Measurements from ENCODE around the gene OR9I1. TPM values are rescaled to one million over a fixed set of nuclear protein-coding genes. Genes with fewer than 3 reads are reported as not detected.

OR9I1 gene
- total and polyA plus RNA-seq, 2 of the 13 experiments (the other 11 are each of a cell fraction or from before 2014, with no cell fraction given), result not detected

DNA sequence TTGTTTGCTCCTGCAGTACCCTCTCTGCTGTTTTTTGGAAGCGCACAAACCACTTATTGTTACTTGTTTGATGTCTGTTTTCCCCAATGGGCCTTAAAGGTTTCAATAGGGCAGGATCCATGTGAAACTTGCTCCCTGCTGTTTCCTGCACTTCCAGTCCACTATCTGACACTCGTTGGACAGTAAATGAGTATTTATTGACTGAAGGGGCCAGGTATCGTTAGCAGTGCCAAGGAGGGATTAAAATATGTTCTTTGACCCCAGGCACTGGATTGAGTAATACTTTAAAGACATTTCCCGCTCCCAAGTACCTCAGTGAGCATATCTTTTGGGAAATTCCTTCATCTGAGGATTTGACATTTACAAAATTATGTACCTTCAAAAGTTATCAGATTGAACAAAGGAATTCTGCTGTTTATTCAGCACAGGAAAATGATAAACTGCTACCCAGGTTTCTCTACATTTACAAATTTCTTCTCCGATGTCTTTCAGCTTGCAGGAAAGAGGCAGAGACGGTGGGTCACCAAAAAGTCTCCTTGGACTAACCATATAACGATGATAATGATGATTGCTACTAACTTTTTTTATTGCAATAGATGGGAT is 40.3 kb upstream of the OR9I1 start (continued):
- TF ChIP-seq NFYB (CRISPR knock-in tag; IDR thresholded peaks at IDR 0.05) (no peak), ZNF510 (CRISPR knock-in tag; IDR thresholded peaks at IDR 0.05; ENCODE audit: low read depth) (no peak), HNF4A (CRISPR knock-in tag; IDR thresholded peaks at IDR 0.05) (peak; percentile 99), MXI1 (IDR thresholded peaks at IDR 0.05; ENCODE audit: borderline replicate concordance, low read depth, low read length) (no peak), HOXA9 (CRISPR knock-in tag; IDR thresholded peaks at IDR 0.05; ENCODE audit: borderline replicate concordance) (0 out of 2 replicates have a peak, but pooled peaks have one; percentile 23), ZNF766 (CRISPR knock-in tag; IDR thresholded peaks at IDR 0.05; ENCODE audit: borderline replicate concordance) (no peak), NKX3-1 (CRISPR knock-in tag; IDR thresholded peaks at IDR 0.05) (no peak), ZFP41 (CRISPR knock-in tag; IDR thresholded peaks at IDR 0.05; ENCODE audit: borderline replicate concordance) (no peak), EZH2 (conservative IDR thresholded peaks at IDR 0.05; ENCODE audit: low read depth, low read length) (no peak), RFXANK (CRISPR knock-in tag; IDR thresholded peaks at IDR 0.05) (no peak), TAF15 (IDR thresholded peaks at IDR 0.05; ENCODE audit: low read depth, low read length, poor library complexity, severe bottlenecking) (no peak), KMT2B (CRISPR knock-in tag; IDR thresholded peaks at IDR 0.05) (no peak), TRIM24 (CRISPR knock-in tag; IDR thresholded peaks at IDR 0.05) (0 out of 2 replicates have a peak, but pooled peaks have one; percentile 50), NCOA2 (CRISPR knock-in tag; IDR thresholded peaks at IDR 0.05) (peak; percentile 100), JARID2 (CRISPR knock-in tag; IDR thresholded peaks at IDR 0.05; ENCODE audit: insufficient replicate concordance) (no peak), ZNF264 (CRISPR knock-in tag; IDR thresholded peaks at IDR 0.05) (peak; percentile 51; the same call in 1 of the 2 replicates), ZNF224 (CRISPR knock-in tag; IDR thresholded peaks at IDR 0.05) (no peak), RNF2 (conservative IDR thresholded peaks at IDR 0.05; ENCODE audit: low read depth) (no peak)
- TF ChIP-seq, protein P1, sequence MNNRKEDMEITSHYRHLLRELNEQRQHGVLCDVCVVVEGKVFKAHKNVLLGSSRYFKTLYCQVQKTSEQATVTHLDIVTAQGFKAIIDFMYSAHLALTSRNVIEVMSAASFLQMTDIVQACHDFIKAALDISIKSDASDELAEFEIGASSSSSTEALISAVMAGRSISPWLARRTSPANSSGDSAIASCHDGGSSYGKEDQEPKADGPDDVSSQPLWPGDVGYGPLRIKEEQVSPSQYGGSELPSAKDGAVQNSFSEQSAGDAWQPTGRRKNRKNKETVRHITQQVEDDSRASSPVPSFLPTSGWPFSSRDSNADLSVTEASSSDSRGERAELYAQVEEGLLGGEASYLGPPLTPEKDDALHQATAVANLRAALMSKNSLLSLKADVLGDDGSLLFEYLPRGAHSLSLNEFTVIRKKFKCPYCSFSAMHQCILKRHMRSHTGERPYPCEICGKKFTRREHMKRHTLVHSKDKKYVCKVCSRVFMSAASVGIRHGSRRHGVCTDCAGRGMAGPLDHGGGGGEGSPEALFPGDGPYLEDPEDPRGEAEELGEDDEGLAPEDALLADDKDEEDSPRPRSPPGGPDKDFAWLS (CRISPR knock-in tag; IDR thresholded peaks at IDR 0.05; ENCODE audit: borderline replicate concordance), result no peak
- TF ChIP-seq, protein P2, sequence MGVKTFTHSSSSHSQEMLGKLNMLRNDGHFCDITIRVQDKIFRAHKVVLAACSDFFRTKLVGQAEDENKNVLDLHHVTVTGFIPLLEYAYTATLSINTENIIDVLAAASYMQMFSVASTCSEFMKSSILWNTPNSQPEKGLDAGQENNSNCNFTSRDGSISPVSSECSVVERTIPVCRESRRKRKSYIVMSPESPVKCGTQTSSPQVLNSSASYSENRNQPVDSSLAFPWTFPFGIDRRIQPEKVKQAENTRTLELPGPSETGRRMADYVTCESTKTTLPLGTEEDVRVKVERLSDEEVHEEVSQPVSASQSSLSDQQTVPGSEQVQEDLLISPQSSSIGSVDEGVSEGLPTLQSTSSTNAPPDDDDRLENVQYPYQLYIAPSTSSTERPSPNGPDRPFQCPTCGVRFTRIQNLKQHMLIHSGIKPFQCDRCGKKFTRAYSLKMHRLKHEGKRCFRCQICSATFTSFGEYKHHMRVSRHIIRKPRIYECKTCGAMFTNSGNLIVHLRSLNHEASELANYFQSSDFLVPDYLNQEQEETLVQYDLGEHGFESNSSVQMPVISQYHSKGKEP (CRISPR knock-in tag; IDR thresholded peaks at IDR 0.05), result no peak
- TF ChIP-seq, protein P3, sequence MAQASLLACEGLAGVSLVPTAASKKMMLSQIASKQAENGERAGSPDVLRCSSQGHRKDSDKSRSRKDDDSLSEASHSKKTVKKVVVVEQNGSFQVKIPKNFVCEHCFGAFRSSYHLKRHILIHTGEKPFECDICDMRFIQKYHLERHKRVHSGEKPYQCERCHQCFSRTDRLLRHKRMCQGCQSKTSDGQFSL (CRISPR knock-in tag; IDR thresholded peaks at IDR 0.05), result no peak
- TF ChIP-seq, protein P4, sequence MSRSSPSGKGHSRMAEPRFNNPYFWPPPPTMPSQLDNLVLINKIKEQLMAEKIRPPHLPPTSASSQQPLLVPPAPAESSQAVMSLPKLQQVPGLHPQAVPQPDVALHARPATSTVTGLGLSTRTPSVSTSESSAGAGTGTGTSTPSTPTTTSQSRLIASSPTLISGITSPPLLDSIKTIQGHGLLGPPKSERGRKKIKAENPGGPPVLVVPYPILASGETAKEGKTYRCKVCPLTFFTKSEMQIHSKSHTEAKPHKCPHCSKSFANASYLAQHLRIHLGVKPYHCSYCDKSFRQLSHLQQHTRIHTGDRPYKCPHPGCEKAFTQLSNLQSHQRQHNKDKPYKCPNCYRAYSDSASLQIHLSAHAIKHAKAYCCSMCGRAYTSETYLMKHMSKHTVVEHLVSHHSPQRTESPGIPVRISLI (CRISPR knock-in tag; IDR thresholded peaks at IDR 0.05; ENCODE audit: borderline replicate concordance), result peak; percentile 53; the same call in 1 of the 2 replicates
- TF ChIP-seq, protein P5, sequence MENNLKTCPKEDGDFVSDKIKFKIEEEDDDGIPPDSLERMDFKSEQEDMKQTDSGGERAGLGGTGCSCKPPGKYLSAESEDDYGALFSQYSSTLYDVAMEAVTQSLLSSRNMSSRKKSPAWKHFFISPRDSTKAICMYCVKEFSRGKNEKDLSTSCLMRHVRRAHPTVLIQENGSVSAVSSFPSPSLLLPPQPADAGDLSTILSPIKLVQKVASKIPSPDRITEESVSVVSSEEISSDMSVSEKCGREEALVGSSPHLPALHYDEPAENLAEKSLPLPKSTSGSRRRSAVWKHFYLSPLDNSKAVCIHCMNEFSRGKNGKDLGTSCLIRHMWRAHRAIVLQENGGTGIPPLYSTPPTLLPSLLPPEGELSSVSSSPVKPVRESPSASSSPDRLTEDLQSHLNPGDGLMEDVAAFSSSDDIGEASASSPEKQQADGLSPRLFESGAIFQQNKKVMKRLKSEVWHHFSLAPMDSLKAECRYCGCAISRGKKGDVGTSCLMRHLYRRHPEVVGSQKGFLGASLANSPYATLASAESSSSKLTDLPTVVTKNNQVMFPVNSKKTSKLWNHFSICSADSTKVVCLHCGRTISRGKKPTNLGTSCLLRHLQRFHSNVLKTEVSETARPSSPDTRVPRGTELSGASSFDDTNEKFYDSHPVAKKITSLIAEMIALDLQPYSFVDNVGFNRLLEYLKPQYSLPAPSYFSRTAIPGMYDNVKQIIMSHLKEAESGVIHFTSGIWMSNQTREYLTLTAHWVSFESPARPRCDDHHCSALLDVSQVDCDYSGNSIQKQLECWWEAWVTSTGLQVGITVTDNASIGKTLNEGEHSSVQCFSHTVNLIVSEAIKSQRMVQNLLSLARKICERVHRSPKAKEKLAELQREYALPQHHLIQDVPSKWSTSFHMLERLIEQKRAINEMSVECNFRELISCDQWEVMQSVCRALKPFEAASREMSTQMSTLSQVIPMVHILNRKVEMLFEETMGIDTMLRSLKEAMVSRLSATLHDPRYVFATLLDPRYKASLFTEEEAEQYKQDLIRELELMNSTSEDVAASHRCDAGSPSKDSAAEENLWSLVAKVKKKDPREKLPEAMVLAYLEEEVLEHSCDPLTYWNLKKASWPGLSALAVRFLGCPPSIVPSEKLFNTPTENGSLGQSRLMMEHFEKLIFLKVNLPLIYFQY (CRISPR knock-in tag; IDR thresholded peaks at IDR 0.05; ENCODE audit: borderline replicate concordance), result no peak
